ENCODE data around the gene BIRC3.

DNA sequence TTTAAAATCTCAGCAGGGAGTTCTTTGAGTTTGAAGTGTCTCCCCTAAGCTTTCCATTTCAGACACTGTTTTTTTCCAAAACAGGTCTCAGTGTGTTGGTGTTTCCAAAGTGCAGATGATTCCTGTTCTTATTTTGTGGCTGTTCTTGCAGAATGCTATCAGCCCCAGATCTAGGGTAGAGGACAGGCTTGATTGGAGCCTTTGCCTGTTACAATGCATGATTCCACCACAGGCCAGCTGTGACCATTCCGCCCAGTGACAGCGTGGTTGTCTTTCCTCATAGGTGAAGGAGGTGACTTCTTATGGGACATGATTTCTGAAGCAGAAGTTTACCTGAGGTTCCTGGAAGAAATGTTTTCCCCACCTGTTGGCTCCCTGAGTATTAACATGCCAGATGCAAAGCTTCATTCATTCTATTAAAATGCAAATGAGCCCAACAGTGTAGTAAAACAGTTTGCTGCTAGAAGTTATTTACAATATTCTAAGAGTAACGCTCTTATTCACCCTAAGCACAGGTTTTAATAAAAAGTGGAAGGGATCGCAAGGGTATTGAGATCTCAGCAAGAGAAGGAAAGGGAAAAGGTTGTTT lies 36.9 kb upstream of the BIRC3 start:
- TF ChIP-seq, protein P1, sequence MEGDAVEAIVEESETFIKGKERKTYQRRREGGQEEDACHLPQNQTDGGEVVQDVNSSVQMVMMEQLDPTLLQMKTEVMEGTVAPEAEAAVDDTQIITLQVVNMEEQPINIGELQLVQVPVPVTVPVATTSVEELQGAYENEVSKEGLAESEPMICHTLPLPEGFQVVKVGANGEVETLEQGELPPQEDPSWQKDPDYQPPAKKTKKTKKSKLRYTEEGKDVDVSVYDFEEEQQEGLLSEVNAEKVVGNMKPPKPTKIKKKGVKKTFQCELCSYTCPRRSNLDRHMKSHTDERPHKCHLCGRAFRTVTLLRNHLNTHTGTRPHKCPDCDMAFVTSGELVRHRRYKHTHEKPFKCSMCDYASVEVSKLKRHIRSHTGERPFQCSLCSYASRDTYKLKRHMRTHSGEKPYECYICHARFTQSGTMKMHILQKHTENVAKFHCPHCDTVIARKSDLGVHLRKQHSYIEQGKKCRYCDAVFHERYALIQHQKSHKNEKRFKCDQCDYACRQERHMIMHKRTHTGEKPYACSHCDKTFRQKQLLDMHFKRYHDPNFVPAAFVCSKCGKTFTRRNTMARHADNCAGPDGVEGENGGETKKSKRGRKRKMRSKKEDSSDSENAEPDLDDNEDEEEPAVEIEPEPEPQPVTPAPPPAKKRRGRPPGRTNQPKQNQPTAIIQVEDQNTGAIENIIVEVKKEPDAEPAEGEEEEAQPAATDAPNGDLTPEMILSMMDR (IDR thresholded peaks at IDR 0.05), result no peak
- no peak for TF ChIP-seq POLR2A (IDR thresholded peaks at IDR 0.05)
- no peak for TF ChIP-seq EP300 (IDR thresholded peaks at IDR 0.05)
- no peak for TF ChIP-seq POLR2AphosphoS5 (IDR thresholded peaks at IDR 0.05)

All from sigmoid colon (tissue), 4 donors.